AG20443 (cell line): ENCODE results near the gene RNF208.

Experiments
- DNase-seq: peaks from one replicate; pipeline ENCODE4 v3.0.0; 2012; ENCODE audit warnings: low spot score, mixed read lengths

The RNF208 gene

GRCh38 chr9:137175345-137175961 is 46.6 kb downstream of the RNF208 start:
- DNase-seq = no peak

DNA sequence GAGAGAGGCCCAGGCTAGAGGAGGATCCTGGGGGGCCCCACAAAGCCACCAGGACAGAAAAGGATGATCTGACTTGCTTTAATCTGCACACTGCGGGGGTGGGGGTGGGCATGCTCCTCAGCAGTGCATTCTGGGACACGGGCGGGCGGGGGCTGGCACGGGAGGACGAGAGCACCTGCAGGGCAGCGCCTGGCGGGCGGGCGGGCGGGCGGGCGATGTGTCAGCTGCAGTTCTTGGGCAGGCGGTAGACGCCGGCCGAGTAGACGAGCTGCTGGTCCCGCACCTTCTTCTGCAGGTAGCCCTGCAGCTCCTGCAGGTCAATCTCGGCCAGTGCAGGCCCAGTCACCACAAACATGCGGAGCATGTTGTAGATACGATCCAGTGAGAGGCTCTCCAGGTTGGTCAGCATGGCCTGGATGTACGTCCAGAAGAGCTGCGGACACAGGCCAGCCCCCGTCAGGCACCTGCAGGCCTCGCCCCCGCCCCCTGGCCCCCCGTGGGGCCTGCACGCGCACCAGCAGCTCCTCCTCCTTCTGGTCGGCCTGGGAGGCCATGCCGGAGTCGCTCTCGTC is 47.2 kb downstream of the RNF208 start:
- no peak for DNase-seq

- no peak for DNase-seq
These were observed 48.0 kb downstream of the RNF208 start for GRCh38 chr9:137173796-137174664.

- peak; percentile 10 for DNase-seq
These were observed 48.9 kb downstream of the RNF208 start for GRCh38 chr9:137172901-137173795.

GRCh38 chr9:137171149-137171900 is 50.7 kb downstream of the RNF208 start:
- peak; percentile 7 for DNase-seq

DNA sequence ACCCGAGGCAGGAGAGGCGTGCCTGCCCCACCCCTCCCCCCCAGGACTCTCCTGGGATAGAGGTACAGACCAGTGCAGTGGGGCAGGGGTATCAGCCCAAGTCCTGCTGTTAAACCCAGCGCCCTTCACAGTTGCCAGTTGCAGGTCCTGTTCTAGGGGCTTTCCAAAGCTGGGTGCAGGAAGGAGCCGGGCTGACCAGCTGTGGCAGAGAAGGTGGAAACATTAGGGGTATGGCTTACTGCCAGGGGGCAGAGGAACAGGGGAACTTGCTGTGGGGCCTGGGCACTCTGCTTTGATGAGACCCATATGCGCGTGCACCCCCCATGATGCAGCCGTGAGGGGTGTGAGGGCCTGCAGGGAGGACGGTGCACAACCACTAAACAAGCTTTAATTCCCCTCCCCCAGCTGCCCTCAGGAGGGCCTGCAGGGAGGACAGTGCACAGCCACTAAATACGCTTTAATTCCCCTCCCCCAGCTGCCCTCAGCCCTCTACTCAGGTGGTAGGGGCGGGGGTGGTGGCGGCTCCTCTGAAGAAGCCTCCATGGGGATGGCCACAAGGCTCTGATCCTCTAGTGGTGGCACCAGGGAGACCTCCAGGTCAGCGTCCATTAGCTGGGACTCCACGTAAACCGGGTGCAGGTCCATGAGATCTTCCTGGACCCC is 51.4 kb downstream of the RNF208 start:
- peak; percentile 8 for DNase-seq
